Stimulated activated CD4-positive, alpha-beta T cell treated with anti-CD3 and anti-CD28 coated beads, Interleukin-1b, Interleukin-23, amount 100 ng/mL, for 4 hours (primary cell): Measurements from ENCODE around the gene NOSIP.

Experiments
- DNase-seq, 2 donors: peaks; one replicate each; pipeline ENCODE4 v3.0.0-alpha.2; 2020; ENCODE audit warnings: low read depth in 2 of 2

The NOSIP gene

DNA sequence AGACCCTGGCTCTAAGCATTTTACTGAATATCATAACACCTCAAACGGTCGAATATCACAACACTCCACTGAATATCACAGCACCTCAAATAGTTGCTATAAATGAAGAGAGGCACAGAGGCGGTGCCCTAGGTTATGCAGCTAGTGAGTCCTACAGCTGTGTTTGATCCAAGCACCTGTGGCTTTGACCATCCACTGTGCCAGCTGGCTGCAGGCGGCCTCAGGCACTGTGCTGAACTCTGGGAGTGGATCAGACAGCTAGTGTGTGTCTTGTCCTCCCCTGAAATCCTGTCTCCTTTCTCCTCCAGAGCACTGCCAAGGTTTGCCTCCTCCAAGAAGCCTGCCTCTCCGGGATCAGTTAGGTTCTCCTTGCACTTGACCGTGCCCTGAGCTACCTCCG, 7.3 kb downstream of the NOSIP start:
- DNase-seq, result no peak

- no peak for DNase-seq
These were observed 9.2 kb downstream of the NOSIP start for GRCh38 chr19:49570997-49571676.

- peak in 1 of 2 donors; percentile 62 for DNase-seq
These were observed 10.1 kb downstream of the NOSIP start for GRCh38 chr19:49570138-49570856.

DNA sequence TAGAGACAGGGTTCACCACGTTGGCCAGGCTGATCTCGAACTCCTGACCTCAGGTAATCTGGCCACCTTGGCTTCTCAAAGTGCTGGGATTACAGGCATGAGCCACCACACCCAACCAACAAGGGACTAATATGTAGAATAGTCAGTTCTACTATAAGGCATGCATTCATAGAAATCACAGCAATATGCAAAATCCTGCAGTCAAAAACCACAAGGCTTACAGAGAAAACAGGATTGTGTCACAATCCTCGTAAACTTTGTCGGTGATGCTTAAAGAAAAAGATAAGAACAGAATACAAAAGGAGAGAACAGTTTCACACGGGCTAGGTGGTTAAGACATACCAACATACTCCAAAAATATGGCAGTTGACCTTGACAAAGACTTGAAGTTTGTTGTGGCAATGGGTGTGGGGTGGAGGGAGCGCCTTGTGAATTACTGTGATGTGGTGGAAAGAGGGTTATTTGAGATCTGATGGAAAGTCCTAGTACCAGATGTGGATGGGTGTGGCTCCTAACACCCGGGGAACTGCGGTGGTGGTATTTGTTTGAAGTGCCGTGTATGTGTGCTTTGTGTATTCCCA, 12.4 kb downstream of the NOSIP start:
- no peak for DNase-seq

DNA sequence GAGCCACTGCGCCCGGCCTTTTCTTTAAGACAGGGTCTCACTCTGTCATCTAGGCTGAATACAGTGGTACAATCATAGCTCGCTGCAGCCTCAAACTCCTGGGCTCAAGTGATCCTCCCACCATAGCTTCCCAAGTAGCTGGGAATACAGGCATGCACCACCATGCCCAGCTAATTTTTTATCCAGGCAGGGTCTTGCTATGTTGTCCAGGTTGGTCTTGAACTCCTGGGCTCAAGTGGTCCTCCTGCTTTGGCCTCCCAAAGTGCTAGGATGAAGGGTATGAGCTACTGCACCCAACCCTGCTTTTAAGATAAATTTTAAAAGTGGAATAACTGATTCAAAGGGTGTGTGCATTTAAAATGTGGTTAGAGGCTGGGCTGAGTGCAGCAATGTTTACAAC, 14.1 kb downstream of the NOSIP start:
- DNase-seq, result no peak

DNA sequence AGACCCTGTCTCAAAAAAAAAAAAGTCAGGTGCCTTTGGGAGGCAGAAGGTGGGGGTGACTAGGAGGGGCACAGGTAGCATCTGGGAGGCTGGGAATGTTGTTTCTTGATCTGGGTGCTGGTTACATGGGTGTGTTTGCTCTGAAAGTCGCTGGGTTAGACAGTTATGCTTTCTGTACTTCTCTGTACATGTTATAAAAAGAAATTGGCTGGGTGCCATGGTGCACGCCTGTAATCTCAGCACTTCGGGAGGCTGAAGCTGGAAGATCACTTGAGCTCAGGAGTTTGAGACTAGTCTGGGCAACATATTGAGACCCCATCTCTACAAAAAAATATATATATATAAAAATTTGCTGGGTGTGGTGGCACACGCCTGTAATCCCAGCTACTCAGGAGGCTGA, 15.1 kb downstream of the NOSIP start:
- no peak for DNase-seq

DNA sequence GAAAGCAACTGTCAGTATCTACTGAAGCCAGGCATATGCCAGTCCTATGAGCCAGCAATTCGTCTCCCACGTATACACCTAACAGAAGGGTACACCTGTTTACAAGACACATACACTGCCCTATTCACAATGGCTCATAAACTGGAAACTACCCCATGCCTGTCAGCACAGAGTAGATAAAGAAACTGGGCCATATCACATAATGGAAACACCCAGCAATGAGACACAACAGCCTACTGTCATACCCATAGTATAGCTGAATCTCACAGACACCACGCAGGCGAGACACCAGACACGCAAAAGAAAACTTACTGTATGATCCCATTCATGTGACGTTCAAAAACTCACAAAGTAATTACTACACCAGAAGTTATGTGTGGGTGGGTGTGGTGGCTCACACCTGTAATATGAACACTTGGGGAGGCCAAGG, 15.7 kb downstream of the NOSIP start:
- DNase-seq, result no peak

GRCh38 chr19:49560358-49560900, 19.9 kb downstream of the NOSIP start:
- DNase-seq, result no peak

- DNase-seq, result no peak
These were observed 20.4 kb downstream of the NOSIP start for GRCh38 chr19:49559928-49560327.

GRCh38 chr19:49559443-49559842, 20.9 kb downstream of the NOSIP start:
- no peak for DNase-seq

DNA sequence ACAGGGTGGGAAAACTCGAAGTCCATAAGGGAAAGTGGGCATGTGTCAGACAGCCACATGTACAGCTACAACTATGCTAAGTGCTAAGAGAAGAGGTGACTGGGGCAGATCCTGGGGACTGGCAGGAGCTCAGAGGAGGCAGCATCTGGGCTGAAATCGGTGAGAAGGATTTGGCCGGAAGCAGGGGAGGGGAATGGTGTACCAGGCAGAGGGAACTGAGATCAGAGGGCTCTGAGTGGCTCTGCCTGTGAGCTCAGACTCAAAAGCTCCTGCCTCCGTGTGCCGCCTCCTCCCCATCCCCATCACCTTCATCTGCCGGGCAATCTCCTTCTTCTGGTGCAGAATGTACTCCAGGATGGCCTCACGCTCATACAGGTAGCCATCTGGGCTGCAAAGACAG, 21.8 kb downstream of the NOSIP start:
- DNase-seq, result no peak

DNA sequence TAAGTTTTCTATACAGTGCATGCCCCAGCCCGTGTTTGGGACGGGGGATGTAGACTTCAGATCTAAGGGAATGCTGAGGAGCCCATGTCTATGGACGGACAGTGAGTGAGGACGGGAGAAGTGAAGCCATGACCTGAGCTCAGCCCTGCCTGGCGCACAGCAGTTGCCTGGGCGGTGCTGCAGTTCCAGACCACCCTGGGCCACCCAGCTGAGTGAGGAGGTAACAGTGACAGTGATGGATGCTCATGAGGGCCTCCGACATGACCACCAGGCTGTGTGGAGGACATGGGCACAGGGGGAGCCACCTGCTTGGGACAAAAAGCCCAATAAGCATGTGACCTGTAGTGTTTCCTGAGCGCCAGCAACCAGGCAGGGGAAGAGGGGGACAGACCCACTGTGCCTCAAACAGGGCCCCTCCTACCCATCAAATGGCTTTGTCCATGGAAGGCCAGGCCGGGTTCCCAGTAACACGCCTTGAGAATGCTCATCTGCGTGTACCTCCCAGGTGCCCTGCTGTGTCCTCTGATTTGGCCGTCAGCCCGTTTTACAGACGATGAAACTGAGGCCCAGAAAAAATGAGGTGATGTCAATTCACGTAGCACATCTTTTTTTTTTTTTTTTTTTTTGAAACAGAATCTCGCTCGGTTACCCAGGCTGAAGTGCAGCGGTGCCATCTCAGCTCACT, 22.6 kb downstream of the NOSIP start:
- DNase-seq, result no peak

GRCh38 chr19:49556412-49557398, 23.7 kb downstream of the NOSIP start:
- DNase-seq, result no peak

DNA sequence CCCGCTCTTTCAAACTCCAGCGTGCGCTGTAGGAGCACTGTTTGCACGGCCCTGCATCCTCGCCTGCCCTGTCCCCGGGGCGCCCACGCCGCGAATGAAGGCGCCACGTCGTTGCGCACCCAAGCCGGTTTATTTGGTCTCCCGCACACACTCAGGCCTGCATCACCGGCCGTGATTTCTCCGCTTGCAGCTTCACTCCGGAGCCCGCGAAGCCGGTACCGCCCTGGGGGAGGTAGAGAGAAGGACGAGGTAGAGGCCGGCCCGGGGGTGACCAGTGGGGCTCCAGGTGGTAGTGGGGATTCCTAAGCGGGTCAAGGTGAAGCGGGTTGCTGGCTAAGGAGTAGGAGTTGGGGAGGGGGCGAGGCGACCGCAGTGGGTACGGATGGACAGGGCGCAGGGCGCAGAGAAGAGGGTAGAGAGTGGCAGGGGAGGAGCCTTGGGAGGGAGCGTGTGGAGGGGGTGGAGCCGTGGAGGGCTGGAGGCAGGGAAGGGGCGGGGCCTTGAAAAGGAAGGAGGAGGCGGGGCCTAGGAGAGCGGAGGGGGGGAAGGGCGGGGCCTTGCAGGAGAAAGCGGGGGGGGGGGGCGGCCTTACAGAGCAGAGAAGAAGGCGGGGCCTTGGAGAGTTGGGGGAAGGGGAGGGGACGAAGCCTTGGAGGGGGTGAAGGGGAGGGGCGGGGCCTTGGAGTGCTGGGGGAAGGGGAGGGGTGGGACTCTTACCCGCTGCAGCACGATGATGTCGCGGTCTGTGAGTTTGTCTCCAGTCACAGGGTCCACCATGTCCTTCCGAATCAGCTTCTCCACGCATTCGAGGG, 24.6 kb downstream of the NOSIP start:
- peak; percentile 59 to 65 for DNase-seq

DNA sequence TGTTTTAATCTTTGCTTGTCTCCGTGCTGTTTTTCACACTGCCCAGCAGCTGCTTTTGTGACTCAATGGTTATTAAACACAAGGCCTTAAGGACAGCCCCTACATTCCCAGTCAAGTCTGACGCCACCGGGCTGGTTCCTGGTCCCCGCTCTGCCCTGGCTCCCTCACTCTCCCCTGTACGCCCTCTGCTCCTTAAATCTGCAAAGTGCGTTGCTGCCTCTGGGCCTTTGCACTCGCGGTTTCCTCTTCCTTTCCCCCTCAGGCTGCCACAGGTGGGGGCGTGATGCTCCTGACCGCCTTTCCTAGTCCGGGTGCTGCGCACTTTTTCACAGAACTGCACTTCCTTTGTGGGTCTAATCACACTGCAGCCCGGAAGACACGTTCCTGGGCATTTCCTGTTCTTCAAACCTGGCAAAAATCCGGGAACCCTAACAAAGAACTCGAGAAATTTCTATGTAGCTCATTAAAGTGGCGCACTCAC, 25.6 kb downstream of the NOSIP start:
- DNase-seq, result no peak

DNA sequence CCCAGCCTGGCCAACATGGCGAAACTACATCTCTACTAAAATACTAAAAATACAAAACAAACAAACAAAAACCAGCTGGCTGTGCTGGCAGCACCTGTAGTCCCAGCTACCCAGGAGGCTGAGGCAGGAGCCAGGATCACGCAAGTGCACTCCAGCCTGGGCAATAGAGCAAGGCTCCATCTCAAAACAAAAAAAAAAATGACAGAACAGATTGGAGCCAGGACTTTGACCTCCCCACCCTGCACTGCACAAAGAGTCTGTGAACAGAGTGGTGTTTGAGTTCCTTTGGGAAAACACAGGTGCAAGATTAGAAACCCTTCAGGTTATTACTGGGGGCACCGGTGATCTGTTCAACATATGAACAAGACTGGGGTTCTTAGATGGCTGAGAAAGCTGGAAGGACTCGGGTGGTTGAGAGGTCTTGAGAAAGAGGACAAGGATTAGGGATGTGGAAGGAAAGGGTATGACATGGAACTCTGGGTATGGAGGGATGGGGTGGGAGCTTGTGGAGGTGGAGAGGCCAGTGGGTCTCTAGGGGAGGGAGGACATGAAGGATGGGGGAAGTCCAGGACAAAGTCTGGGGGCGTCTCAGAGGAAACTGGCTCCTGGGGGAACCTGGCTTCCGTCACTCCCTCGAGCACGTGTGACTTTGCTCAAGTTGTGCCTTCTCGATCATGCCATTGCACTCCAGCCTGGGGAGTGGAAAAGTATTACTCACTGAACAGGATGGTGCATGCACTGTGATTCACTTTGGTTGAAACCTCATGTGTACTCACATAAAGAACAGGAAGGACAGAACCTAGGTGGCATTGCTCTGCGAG, 26.7 kb downstream of the NOSIP start:
- peak in 1 of 2 donors; percentile 56 for DNase-seq

DNA sequence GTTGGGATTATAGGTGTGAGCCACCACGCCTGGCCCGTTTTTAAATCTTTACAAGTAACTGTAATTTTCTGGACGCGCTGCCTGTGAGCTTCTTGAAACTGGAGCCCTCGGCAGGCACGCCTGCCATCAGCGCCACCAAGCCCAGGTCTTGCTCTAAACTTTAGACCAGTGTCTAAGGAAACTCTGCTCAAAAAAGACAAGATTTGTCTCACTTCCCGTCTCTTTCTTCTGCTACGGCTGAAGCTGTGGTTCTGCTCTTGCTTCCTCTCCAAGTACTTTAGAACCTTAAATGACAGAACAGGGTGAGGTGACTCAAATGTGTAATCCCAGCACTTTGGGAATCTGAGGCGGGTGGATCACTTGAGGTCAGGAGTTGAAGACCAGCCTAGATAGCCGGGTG, 27.6 kb downstream of the NOSIP start:
- DNase-seq, result no peak

DNA sequence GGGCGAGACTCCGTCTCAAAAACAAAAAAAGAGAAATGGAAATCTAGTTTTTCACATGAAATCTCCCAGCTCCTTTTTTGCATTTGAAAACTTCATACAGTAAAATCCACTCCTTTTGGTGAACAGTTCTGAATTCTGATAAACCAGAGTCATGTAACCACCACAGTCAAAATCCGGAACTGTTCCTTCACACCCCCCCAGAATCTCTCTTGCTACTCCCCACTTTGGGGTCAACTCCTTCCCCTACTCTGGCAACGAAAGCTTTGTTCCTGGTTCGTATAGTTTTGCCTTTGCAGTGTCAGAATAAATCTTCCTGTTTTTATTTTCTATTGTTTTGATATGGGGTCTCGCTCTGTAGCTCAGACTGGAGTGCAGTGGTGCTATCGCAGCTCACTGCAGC, 28.8 kb downstream of the NOSIP start:
- no peak for DNase-seq

DNA sequence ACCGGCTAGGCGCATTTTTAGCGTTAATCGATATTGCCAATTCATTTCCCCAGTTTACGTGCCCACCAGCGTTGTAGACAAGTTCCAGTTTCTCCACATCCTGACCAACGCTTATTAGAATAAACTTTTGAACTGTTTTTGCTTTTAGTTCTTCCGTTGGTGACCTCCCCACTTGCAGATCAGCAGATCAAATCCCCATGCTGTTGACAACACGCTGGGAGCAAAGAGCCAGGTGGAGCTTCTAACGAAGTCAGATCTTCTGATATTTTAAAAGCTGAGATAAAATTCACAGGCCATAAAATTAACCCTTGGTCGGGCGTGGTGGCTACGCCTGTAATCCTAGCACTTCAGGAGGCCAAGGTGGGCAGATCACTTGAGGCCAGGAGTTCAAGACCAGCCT, 31.3 kb downstream of the NOSIP start:
- no peak for DNase-seq
